NCI-H82 treated with DMSO at 0.1 percent for 48 hours (cell line): ENCODE data around the gene LSM14A.
"Not testable (repeated sequence)": the region's sequence is repeated elsewhere in the genome, so short reads cannot be mapped to it uniquely, and the experiment has no call there.

ENCODE experiments used
- DNase-seq: peaks from one replicate; lab custom pipeline; 2025; ENCODE audit not compliant: unreplicated experiment; lab: John Stamatoyannopoulos, UW

Gene LSM14A

DNA sequence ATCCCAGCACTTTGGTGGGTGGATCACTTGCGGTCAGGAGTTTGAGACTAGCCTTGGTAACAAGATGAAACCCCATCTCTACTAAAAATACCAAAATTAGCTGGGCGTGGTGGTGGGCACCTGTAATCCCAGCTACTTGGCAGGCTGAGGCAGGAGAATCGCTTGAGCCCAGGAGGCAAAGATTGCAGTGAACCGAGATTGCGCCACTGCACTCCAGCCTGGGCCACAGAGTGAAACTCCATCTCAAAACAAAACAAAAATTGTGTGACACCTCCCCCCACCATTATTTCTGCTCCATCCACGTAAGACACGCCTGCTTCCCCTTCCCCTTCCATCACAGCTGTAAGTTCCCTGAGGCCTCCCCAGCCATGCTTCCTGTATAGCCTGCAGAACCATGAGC, 13.3 kb upstream of the LSM14A start:
- not testable (repeated sequence) for DNase-seq

DNA sequence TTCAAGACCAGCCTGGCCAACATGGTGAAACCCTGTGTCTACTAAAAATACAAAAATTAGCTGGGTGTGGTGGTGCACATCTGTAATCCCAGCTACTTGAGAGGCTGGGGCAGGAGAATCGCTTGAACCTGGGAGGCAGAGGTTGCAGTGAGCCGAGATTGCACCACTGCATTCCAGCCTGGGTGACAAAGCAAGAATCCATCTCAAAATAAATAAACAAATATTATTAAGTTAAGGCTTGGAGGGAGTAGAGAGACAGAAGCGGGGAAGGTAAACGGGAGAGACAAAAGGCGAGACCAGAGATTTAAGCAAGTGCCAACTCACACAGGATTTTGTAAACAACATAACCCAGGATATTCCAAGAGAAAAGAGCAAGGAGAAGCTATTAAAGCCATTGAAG, 12.8 kb upstream of the LSM14A start:
- DNase-seq: not testable (repeated sequence)

DNA sequence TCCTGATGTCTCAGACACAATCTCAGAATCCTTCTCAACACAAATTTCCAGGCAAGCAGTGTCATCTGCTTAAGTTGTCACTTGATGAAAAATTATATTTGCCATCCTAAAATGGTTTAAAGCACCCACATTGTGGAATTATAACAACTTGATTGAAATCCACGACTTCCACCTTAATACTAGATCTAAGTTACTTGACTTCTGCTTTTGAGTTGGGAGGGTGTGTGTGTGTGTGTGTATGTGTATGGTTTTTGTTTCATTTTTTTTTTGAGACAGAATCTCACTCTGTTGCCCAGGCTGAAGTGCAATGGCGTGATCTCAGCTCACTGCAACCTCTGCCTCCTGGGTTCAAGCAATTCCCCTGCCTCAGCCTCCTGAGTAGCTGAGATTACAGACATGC, 10.4 kb upstream of the LSM14A start:
- DNase-seq: not testable (repeated sequence)

DNA sequence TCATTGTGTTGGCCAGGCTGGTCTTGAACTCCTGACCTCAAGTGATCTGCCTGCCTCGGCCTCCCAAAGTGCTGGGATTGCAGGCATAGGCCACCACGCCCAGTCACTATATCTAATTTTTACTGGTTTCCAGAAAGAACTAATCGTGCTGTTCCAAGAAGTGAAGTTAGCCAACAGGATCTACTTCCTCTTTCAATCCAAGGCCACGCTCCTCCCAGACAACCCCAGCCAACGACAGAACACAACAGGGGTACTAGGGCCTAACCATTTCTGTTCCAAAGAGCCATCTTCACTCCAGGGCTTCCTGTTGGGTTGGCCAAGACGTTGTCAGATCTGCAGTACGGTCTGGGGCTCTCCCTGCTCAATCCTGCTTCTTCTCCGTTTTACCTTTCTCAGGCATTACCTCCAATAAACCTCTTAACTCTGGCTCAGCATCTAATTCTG, 7.0 kb upstream of the LSM14A start:
- DNase-seq: no peak

DNA sequence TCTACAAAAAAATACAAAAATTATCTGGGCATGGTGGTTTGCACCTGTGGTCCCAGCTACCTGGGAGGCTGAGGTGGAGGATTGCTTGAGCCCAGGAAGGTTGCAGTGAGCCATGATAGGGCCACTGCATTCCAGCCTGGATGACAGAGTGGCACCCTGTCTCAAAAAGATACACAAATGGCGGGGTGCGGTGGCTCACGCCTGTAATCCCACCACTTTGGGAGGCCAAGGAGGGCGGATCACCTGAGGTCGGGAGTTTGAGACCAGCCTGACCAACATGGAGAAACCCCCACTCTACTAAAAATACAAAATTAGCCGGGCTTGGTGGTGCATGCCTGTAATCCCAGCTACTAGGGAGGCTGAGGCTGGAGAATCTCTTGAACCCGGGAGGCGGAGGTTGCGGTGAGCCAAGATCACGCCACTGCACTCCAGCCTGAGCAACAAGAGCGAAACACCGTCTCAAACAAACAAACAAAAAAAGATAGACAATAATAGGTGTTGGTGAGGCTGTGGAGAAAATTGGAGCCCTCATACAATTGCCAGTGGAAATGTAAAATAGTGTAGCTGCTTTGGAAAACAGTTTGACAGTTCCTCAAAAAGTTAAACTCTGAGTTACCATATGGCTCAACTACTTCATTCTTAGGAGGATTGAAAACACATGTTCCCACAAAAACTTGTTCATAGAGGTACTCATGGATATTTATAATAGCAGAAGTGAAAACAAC, 2.7 kb upstream of the LSM14A start:
- DNase-seq: not testable (repeated sequence)

DNA sequence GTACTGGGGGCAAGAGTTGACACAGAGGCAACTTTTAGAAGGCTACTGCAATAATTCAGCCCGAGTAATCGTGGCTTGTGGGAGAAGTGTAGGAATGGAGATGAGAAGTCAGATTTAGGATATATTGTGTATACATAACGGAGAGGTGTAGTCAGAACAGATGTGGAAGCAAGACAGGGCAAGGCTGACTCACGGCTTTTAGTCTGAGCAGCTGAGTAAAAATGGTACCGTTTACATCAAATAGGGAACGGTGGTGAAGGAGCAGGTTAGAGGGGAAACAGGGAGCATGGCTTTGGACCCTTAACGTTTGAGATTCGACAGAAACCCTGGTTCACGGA, 796 bp upstream of the LSM14A start:
- no peak for DNase-seq

DNA sequence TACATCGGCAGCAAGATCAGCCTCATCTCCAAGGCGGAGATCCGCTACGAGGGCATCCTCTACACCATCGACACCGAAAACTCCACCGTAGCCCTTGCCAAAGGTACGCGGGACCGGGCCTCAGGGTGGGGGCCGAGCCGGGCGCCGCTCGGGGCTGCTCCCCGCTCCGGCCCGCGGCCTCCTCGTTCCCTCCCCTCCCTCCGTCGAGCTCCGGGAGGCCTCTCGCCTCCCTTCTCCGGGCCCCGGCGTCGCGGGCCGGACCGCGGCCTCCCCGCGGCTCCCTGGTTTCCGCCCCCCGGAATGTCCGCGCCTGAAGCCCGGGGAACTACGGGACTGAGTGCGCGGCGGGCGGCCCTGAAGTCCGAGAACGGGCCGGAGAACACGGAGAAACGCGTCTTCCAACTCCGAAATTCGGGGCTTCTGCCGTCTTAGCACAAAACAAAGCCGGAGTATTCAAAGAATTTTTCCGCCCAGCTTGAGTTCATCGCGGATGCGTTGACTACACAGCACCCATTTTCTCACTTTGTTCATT, 423 bp downstream of the LSM14A start:
- DNase-seq: no peak

DNA sequence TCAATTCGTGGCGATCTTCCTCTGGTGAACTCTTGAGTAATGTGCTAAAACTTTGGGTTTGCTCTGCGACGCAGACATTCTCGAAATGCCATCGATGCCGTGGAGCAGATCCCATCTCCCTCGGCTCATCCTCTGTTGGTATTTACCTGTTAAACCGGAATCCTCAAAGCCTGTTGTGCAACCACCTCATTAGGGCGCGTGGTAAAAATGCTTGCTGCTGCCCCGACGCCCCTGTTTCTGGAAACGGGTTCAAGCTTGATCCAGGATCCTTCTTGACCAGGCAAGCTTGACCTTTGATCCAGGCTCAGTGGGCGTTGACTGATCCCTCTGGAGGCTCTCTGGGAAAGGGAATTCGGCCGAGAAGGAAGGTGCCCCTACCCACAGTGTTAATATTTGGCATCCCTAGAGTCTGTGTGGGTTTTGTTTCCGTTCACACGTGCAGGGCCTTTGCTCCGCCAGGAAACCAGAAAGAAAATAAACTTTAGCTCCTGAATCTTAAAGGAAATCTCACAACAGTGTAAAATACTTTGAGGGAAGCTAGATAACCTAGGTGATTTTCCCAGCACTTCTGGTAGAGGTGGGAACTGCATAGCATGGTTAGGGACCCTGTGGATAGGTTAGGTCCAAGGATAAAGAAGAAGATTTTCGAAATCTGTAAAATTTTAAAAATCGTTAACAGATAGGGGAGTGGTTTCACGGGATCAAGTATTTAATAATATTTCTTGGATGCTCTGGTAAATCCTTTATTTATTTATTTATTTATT, 1.1 kb downstream of the LSM14A start:
- no peak for DNase-seq

DNA sequence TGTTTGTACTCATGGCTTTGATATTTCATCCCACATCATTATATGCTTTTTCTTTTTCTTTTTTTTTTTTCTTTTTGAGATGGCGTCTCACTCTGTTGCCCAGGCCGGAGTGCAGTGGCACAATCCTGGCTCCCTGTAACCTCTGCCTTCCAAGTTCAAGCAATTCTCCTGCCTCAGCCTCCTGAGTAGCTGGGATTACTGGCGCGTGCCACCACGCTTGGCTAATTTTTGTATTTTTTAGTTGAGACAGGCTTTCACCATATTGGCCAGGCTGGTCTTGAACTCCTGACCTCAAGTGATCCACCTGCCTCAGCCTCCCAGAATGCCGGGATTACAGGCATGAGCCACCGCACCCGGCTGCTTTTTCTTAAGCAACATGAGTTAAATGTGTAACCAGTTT, 2.9 kb downstream of the LSM14A start:
- DNase-seq: not testable (repeated sequence)

DNA sequence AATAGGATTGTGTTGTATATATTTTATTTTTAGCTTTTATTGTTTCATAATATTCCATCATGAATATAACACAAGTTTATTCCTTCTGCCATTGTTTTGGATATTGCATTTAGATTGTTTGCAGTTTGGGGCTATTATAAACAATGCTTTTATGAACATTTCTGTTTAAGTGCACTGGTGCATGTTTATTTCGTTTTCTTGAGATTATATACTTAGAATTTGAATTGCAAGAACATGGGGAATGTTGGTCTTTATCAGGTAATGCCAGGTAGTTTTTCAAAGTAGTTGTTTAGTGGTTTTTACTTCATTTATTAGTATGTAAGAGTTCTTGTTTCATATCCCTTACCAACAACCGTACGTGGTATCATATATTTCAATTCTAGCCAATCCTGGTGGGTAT, 4.3 kb downstream of the LSM14A start:
- no peak for DNase-seq

DNA sequence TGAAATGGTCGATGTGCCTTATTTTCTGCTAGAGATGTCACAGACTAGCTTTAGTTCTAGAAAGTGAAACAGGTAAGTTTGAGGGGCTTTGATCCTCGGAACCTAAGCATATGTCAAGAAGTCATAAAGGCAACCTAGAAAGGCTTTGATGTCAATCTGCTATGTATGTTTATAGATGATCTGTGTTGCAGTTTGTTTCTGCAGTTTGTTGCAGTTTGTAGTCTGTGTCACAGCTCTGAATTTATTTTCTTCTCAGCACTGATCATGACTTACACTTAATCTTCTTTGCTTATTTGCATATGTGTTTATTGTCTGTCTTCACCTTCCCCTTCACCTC, 5.9 kb downstream of the LSM14A start:
- DNase-seq: no peak

DNA sequence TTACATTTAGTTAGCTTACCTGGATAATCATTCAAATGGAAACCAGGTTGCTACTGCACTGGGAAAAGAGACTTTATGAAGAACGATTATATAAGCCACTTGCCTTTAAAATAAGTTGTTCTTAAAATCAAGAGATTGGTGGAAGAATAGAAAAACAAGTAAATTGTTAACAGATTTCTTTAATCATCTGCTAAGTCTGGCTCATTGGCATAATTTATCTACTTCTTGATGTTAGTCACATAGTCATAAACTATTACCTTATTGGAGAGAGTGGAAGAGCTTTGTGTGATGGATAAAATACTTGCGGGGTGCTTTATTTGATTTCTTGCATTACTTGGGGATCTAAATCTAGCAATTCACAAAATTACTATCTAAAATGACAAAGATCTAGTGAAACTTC, 6.8 kb downstream of the LSM14A start:
- DNase-seq: no peak

DNA sequence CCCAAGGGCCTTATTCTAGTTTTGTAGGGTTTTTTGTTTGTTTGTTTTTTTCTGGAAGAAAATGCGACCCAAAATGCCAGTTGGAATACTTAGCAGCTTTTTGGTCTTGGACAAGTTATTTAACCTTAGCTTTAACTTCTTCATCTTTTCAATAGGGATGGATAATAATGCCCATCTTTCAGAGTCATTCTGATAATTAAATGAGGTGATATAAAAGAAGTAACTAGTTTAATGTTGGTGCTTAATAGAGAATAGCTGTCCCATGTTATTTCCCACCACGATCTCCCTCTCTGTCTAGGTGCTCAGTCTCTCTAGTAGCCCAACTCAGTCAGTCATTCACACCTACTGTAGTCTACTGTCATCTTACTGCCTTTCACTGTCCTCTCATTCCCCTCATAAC, 8.0 kb downstream of the LSM14A start:
- DNase-seq: no peak

DNA sequence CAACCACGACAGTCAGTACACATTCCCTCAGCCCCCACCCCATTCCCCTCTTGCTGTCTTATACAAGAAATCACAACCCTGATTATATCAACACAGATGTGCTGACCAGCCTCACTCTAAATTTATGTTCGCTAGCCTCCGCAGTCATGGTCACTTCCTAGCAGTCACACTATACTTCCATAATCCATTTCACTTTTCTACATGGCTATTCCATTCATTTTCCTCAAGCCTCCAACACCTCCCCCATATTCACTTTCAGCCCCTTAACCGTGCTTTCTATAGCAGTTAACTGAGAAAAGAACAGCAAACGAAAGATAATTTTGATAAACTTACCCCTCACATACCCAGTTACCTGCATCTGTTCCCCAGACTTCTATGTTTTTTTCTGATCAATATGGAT, 8.4 kb downstream of the LSM14A start:
- DNase-seq: no peak

DNA sequence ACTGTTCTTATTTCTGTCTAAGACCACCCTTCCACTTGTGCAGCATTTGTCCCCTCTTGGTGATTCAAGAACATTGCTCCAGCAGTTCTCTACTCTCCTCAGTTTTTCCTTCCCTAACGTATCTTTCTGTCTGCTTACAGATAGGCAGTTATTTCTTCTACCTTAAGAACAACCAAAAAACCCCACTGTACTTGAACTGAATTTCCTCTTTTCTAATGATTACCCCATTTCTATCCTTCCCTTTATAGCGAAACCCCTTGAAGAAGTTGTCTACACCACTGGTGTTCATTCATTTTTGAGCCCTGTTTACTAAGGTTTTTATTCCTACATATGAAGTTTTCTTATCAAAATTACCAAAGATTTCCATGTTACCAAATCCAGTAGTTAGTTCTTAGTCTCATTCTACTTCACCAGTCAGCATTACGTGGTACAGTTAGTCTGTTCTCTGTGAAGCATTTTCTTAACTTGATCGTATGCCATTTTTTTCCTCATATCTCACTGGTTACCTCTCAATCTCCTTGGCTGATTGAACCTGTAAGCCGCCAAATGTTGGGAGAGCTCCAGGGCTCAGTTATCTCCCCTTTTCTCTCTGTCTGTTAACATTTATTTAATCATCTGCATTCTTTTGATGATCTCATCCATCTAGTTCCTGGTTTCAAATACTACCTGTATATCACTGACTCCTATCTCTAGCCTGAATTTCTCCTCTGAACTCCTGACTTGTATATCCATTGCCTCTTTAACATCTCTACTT, 9.0 kb downstream of the LSM14A start:
- DNase-seq: no peak

DNA sequence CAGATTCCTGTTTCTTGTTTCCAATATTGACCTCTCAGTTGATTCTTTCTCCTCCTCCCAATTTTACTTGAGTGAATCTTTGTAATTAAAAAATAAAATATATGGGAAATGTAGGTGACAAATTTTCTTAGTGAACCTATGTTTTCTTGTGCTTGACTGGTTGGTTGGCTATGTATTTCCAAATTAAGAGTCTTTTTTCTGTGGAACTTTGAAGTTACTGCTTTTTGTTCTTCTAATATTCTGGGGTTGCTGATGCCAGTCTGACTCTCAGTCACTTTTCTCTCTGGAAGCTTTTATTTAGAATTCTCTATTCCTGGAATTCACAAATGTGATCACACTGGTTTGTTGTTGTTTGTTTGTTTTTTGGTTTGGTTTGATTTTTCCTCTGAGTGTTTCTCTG, 9.8 kb downstream of the LSM14A start:
- DNase-seq: no peak

DNA sequence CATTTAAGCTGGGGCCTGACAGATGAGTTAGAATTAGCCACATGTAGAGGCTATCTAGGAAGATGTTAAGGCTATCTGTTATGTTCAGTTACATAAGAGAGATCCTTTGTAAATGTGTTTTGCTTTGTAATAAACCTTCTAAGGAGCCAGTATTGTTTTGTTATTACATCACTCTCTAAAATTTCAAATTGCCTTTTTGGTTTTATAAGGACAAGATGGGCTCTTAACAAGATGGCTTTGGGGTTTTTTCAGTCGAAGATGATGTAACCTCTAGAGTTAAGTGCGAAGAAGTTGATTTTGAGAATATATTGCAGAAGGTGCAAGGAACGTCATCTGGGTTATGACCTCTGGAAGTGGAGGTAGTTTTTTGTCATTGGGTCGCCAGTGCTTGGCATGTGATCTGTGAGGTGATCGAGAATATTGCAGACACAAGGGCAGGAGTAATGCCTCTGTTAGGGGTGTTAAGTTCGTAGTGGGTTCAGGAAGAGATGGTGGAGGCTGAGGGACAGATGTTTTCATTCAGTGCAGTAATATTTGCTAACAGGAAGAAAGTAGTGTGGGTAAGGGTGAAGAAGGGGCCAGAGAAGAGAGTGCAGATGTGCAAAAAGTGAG, 12.7 kb downstream of the LSM14A start:
- no peak for DNase-seq

DNA sequence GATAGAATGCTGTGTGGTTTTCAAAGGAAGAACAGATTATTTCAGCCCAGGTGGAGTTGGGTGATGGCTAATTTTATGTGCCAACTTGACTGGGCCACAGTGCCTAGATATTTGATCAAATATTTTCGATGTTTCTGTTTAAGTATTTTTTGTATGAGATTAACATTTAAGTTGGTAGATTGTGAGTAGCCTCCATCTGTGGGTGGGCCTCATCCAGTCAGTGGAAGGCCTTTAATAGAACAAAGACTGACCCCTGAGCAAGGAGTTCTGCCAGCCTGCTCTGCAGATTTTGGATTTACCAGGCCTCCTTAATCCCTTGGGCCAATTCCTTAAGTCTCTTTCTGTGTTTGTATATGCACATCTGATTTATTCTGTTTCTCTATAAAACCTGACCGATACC, 13.9 kb downstream of the LSM14A start:
- no peak for DNase-seq

DNA sequence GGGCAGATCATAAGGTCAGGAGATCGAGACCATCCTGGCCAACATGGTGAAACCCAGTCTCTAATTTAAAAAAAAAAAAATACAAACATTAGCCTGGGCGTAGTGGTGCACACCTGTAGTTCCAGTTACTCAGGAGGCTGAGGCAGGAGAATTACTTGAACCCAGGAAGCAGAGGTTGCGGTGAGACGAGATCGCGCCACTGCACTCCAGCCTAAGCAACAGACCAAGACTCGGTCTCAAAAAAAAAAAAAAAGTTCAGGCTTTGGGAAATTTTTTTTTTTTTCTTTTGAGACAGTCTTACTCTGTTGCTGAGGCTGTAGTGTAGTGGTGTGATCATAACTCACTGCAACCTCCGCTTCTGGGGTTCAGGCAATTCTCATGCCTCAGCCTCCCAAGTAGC, 14.7 kb downstream of the LSM14A start:
- DNase-seq: no peak

DNA sequence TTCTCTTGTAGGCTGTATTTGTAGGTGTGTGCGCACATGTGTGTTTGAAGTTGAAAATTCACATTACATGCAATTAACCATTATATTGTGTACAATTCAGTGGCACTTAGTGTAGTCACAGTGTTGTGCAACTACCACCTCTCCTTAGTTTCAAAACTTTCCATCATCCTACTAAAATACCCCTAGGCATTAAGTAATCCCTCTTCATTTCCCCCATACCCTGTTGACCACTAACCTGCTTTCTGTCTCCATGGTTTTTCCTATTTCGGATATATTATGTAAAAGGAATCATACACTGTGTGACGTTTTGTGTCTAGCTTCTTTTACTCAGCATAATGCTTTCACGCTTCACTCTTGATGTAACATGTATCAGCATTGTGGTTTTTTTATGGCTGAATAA, 16.1 kb downstream of the LSM14A start:
- DNase-seq: no peak

DNA sequence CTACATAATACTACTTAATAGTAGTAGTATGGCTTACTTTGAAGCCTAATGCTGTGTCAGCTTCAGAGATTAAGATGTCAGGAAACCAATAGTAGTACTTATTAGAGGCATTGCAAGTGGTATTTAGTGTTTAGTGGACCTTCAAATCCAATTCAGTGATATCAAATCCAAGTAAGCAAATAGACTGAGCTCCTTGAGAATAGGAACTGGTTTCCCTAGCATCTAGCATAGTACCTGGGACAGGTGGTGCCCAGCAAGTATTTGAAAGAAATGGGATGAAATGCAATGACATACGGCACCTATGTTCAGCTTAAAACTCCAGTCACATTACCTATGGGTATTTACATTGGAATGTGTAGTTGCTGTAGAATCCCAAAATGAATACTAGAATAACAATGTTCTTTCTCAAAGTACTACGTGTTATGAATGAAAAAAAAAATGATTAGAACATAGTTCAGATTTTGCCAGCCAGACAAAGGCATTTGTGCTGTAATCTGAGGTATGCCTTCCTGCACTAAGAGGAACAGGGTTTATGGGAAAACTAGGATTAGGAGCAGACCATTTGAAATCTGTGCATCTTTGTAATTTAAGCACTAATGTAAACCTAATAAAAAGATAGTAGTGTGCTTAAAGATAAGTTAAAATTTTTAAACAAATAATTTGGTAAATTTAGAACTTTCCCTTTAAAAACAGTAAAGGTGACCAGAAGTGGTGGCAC, 17.1 kb downstream of the LSM14A start:
- DNase-seq: peak; percentile 72
